ENCODE data around the gene CRIP1. TPM values are rescaled to one million over a fixed set of nuclear protein-coding genes. Genes with fewer than 3 reads are reported as not detected.

Gene CRIP1
- total RNA-seq, 4 donors from 2014 or later: 26.4 to 77.8 (median 33.5) TPM

GRCh38 chr14:105525861-105526775, 39.4 kb downstream of the CRIP1 start, which contains the start of gene TMEM121:
TSS of gene TMEM121 (plus strand) at chr14:105526583. CDS start at chr14:105528835, 2,252 bp downstream.
- 1 to 5% methylated on average over 4 to 33 of the region's 88 CpGs for WGBS, 2 donors
- no peak for DNase-seq (ENCODE audit: low spot score in 2 of 2)
- TF ChIP-seq POLR2A (IDR thresholded peaks at IDR 0.05) (no peak), EP300 (IDR thresholded peaks at IDR 0.05) (no peak), CTCF (IDR thresholded peaks at IDR 0.05) (no peak)

DNA sequence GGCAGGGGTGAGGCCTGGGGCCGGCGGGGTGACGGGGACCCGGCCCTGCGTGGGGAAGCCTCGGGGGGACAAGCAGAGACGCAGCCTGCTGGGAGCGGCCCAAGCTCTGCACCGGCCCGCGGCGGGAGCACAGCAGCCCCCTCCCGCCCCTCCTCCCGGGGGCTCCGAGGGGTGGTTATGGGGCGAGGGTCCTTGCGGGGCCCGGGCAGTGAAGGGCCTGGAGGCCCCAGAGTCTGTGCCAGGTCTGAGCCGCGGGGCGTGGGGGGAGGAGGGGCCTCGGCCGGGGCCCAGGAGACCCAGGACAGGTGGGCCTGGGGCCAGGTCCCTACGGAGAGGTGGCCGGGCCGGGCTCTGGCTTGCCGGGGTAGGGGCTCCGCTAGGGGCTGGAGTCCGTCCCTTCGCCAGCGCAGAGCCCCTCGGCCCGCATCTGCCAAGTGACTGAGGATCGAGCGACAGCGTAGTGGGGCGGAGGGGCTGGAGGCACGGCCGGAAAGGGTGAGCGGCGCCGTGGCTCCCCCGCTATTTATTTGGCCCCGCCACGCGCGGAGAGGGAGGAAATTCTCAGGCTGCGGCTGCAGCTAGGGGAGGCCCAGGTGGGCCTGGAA, 40.2 kb downstream of the CRIP1 start:
- Histone ChIP-seq H3K27ac (peak overlapping the region; percentile 24 to 88 (median 72)), H3K36me3 (peaks cover 0 to 30% (median 0%) of the 10 kb centered on the region in 3 donors), H3K4me3 (peak overlapping the region; percentile 47 to 77 (median 55)), H3K4me1 (peaks cover 0 to 31% (median 25%) of the 10 kb centered on the region in 4 donors), H3K9me3 (no peaks in the 10 kb centered on the region), H3K27me3 (peaks cover 0 to 13% of the 10 kb centered on the region in 2 donors)
- no peak for TF ChIP-seq POLR2A (IDR thresholded peaks at IDR 0.05)
- no peak for TF ChIP-seq EP300 (IDR thresholded peaks at IDR 0.05)
- TF ChIP-seq CTCF (IDR thresholded peaks at IDR 0.05): no peak
- no peak for DNase-seq (ENCODE audit: low spot score in 2 of 2)
- WGBS, 2 donors: 2 to 4% methylated on average over 24 to 30 of the region's 48 CpGs

More at GRCh38 chr14:105525861-105526775, 39.4 kb downstream of the CRIP1 start, which contains the start of gene TMEM121:
- H3K9me3 ChIP-seq: no peaks in the 10 kb centered on the region
- H3K36me3 ChIP-seq: peaks cover 0 to 22% (median 0%) of the 10 kb centered on the region in 3 donors
- H3K27me3 ChIP-seq: peaks cover 0 to 16% of the 10 kb centered on the region in 2 donors
- peak within 1 kb of the TSS; percentile 32 to 88 (median 75) for H3K27ac ChIP-seq
- peaks cover 0 to 31% (median 25%) of the 10 kb centered on the region in 4 donors for H3K4me1 ChIP-seq
- peak within 1 kb of the TSS; percentile 47 to 77 (median 55) for H3K4me3 ChIP-seq

DNA sequence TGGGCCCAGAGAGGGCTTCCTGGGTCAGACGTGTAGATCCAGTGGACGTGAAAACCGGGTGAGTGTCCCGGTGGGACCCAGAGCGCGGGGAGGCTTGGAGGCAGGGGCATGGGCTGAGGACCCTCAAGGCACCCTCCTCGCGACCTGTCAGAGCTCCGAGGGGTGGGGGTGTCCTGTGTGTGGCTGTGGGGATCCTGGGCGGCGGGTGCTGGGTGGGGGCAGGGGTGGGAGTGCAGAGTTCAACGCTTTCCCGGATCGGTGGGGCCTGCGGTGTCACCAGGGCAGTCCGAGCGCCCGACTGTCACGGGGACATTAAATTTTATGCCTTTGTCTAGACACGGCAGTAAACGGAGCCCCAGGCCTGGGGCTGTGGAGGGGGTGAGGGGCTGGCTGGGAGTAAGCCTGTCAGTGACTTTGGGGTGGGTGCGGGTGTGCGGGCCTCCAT, 40.7 kb downstream of the CRIP1 start:
- TF ChIP-seq CTCF (IDR thresholded peaks at IDR 0.05) (no peak), POLR2A (IDR thresholded peaks at IDR 0.05) (no peak), EP300 (IDR thresholded peaks at IDR 0.05) (no peak)
- Histone ChIP-seq H3K9me3 (no peaks in the 10 kb centered on the region), H3K4me1 (peaks cover 0 to 31% (median 25%) of the 10 kb centered on the region in 4 donors), H3K36me3 (peaks cover 0 to 33% (median 0%) of the 10 kb centered on the region in 3 donors), H3K4me3 (peak overlapping the region; percentile 47 to 77 (median 55)), H3K27ac (peak overlapping the region in 3 of 4 donors; percentile 24 to 88 (median 80)), H3K27me3 (peaks cover 0 to 9% of the 10 kb centered on the region in 2 donors)
- 12% methylated on average over 16 to 22 of the region's 23 CpGs for WGBS, 2 donors
- DNase-seq (ENCODE audit: low spot score in 2 of 2): no peak

GRCh38 chr14:105527826-105528585, 41.3 kb downstream of the CRIP1 start:
- DNase-seq (ENCODE audit: low spot score in 2 of 2): peak; percentile 59 to 67
- Histone ChIP-seq H3K27me3 (peaks cover 0 to 9% of the 10 kb centered on the region in 2 donors), H3K4me3 (peak overlapping the region; percentile 47 to 77 (median 55)), H3K36me3 (peaks cover 0 to 33% (median 0%) of the 10 kb centered on the region in 3 donors), H3K4me1 (peaks cover 0 to 31% (median 25%) of the 10 kb centered on the region in 4 donors), H3K9me3 (no peaks in the 10 kb centered on the region), H3K27ac (peak overlapping the region; percentile 6 to 88 (median 74))
- WGBS, 2 donors: 3 to 7% methylated on average over 34 to 37 of the region's 67 CpGs
- TF ChIP-seq CTCF (IDR thresholded peaks at IDR 0.05) (peak; percentile 90 to 96 (median 95)), EP300 (IDR thresholded peaks at IDR 0.05) (peak in 1 of 2 donors; percentile 59), POLR2A (IDR thresholded peaks at IDR 0.05) (no peak)

Measured in tibial nerve (tissue), 4 donors.